ENCODE measurements around the gene FFAR4. TPM values are rescaled to one million over a fixed set of nuclear protein-coding genes. Genes with fewer than 3 reads are reported as not detected.

Gene FFAR4
- total RNA-seq, 1 experiment from 2014 or later, result not detected

DNA sequence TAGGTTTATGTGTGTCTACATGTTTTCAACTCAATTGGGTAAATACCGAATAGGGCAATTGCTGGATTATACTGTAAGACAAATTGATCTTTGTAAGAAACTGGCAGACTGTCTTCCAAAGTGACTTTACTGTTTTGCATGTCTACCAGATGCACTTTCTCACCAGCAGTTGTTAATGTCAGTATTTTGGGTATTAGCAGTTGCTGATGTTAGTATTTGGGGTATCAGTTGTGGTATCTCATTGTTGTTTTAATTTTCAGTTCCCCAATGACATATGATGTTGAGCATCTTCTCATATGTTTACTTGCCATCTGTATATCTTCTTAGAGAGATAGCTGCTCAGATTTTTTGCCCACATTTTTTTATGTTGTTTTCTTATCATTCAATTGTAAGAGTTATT is 56.5 kb downstream of the FFAR4 start:
- no peak for DNase-seq (ENCODE audit: unreplicated experiment)
- CTCF ChIA-PET, result interaction anchor here (0.7 kb wide), 1 partner anchor 660 kb away, joined by 3 read pairs; no protein-coding TSS in a partner anchor
- POLR2A ChIA-PET, result no interaction called here
- intact Hi-C loops (cut with micrococcal nuclease), result no loop called here
- Mint-ChIP-seq H3K27ac (ENCODE audit: low read depth, unreplicated experiment) (no peak overlapping the region), H3K36me3 (ENCODE audit: insufficient read depth, unreplicated experiment) (no peaks in the 10 kb centered on the region), H3K4me1 (ENCODE audit: insufficient read depth, unreplicated experiment) (no peaks in the 10 kb centered on the region), H3K4me3 (ENCODE audit: unreplicated experiment) (no peak overlapping the region), H3K9me3 (ENCODE audit: unreplicated experiment) (no peaks in the 10 kb centered on the region), H3K27me3 (ENCODE audit: insufficient read depth, unreplicated experiment) (peaks cover 26% of the 10 kb centered on the region)
- BruUV-seq (replicated peaks), result no TSS peak
- TF ChIP-seq, protein P1, sequence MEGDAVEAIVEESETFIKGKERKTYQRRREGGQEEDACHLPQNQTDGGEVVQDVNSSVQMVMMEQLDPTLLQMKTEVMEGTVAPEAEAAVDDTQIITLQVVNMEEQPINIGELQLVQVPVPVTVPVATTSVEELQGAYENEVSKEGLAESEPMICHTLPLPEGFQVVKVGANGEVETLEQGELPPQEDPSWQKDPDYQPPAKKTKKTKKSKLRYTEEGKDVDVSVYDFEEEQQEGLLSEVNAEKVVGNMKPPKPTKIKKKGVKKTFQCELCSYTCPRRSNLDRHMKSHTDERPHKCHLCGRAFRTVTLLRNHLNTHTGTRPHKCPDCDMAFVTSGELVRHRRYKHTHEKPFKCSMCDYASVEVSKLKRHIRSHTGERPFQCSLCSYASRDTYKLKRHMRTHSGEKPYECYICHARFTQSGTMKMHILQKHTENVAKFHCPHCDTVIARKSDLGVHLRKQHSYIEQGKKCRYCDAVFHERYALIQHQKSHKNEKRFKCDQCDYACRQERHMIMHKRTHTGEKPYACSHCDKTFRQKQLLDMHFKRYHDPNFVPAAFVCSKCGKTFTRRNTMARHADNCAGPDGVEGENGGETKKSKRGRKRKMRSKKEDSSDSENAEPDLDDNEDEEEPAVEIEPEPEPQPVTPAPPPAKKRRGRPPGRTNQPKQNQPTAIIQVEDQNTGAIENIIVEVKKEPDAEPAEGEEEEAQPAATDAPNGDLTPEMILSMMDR (IDR thresholded peaks at IDR 0.05; ENCODE audit: unreplicated experiment), result no peak

DNA sequence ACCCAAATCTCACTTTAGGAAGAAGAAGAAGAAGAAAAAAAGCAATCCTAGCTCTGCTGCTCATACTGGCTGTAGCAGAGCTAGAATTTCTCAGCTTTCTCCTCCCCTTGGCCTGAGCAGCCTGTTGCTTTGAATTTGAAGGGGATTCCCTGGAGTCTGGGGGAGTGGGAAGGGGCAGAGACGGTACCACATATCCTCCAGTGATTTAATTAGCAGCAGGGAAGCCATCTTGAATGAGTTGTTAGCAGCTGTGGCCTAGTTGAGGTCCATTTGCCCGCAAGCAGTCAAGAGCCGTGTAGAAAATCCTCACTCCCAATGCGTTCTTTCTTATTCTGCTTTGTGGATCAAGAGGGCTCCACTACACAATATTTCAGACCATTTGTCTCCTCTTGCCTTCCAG is 62.4 kb downstream of the FFAR4 start:
- CTCF ChIA-PET, result no interaction called here
- no peaks in the 10 kb centered on the region for H3K9me3 Mint-ChIP-seq (ENCODE audit: unreplicated experiment)
- no TSS peak for BruUV-seq (replicated peaks)
- no peaks in the 10 kb centered on the region for H3K4me1 Mint-ChIP-seq (ENCODE audit: insufficient read depth, unreplicated experiment)
- intact Hi-C loops (cut with micrococcal nuclease), result no loop called here
- TF ChIP-seq, protein P1 (IDR thresholded peaks at IDR 0.05; ENCODE audit: unreplicated experiment), result no peak
- H3K27me3 Mint-ChIP-seq (ENCODE audit: insufficient read depth, unreplicated experiment), result no peaks in the 10 kb centered on the region
- H3K27ac Mint-ChIP-seq (ENCODE audit: low read depth, unreplicated experiment), result no peak overlapping the region
- no peak overlapping the region for H3K4me3 Mint-ChIP-seq (ENCODE audit: unreplicated experiment)
- no peaks in the 10 kb centered on the region for H3K36me3 Mint-ChIP-seq (ENCODE audit: insufficient read depth, unreplicated experiment)
- POLR2A ChIA-PET, result no interaction called here
- no peak for DNase-seq (ENCODE audit: unreplicated experiment)

DNA sequence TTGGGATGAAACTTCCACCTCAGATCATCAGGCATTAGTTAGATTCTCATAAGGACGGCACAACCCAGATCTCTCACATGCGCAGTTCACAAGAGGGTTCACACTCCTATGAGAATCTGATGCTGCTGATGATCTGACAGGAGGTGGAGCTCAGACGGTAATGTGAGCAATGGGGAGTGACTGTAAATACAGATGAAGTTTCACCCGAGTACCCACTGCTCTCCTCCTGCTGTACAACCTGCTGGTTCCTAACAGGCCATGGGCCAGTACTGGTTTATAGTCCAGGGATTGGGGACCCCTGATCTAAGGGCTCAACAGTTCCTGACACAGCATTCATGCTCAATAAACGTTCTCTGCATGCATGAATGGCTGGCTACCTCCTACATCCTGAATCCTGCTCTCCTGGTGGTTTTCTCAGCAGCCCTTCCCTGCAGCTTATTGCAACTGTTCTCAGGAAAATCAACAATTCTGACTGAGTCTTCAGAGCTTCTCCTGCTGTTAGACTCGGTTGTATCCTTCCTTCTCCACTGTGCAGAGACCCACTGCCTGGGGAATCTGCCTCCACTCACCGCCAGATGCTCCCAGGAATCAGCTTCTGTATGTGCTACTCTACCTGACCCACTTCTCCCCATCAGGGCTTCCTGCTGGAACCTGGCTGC is 63.3 kb downstream of the FFAR4 start:
- no peak overlapping the region for H3K27ac Mint-ChIP-seq (ENCODE audit: low read depth, unreplicated experiment)
- no peaks in the 10 kb centered on the region for H3K9me3 Mint-ChIP-seq (ENCODE audit: unreplicated experiment)
- CTCF ChIA-PET, result no interaction called here
- DNase-seq (ENCODE audit: unreplicated experiment), result no peak
- POLR2A ChIA-PET, result no interaction called here
- no TSS peak for BruUV-seq (replicated peaks)
- TF ChIP-seq, protein P1 (IDR thresholded peaks at IDR 0.05; ENCODE audit: unreplicated experiment), result no peak
- H3K4me3 Mint-ChIP-seq (ENCODE audit: unreplicated experiment), result no peak overlapping the region
- intact Hi-C loops (cut with micrococcal nuclease), result no loop called here
- no peaks in the 10 kb centered on the region for H3K4me1 Mint-ChIP-seq (ENCODE audit: insufficient read depth, unreplicated experiment)
- H3K36me3 Mint-ChIP-seq (ENCODE audit: insufficient read depth, unreplicated experiment), result no peaks in the 10 kb centered on the region
- no peaks in the 10 kb centered on the region for H3K27me3 Mint-ChIP-seq (ENCODE audit: insufficient read depth, unreplicated experiment)

DNA sequence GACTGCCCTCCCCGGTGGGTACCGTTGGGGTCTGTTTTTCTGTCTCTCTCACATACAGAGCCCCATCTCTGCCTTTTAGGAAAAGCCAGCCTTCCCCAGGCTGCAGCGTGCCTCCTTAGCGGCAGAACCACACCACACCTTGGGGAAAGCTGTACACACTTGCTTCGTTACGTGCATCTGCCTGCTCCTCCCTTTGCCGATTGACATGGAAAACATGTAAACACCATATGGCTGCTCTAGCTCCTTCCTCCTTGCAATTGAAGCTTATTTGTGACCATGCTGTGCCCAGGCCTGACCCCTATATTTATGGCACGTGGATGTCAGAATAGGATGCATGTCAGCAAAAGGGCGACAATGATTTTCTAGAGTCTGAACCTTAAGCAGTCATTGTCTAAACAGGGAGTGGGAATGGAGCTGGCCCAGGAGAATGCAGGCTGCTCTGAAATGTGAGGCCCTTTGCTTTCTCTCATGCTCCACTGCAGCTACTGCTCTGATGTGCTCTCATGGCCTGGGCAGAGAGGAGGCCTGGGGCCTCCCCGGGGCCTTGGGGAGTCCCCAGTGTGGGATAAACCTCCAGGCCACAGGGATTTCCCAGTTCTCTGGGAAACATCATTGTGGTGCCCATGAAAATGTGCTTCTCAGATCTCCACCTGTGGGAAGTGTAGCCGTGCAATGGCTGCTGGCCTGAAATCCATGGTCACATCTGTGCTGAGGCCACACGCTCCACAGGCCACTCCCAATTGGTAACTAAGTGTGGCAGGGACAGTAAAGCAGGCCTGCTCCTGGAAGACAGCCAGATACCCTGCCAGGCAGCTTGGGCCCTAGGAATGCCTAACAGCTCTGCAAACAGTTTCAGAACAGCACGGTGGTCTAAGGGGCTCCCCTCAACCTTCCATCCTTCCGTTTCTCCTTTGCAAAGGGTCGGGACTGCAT is 64.4 kb downstream of the FFAR4 start:
- no TSS peak for BruUV-seq (replicated peaks)
- CTCF ChIA-PET, result interaction anchor here (0.6 kb wide), 1 partner anchor 1808 kb away, joined by 4 read pairs; no protein-coding TSS in a partner anchor
- H3K27me3 Mint-ChIP-seq (ENCODE audit: insufficient read depth, unreplicated experiment), result no peaks in the 10 kb centered on the region
- H3K4me3 Mint-ChIP-seq (ENCODE audit: unreplicated experiment), result no peak overlapping the region
- H3K4me1 Mint-ChIP-seq (ENCODE audit: insufficient read depth, unreplicated experiment), result no peaks in the 10 kb centered on the region
- TF ChIP-seq, protein P1 (IDR thresholded peaks at IDR 0.05; ENCODE audit: unreplicated experiment), result no peak
- H3K9me3 Mint-ChIP-seq (ENCODE audit: unreplicated experiment), result no peaks in the 10 kb centered on the region
- DNase-seq (ENCODE audit: unreplicated experiment), result no peak
- H3K27ac Mint-ChIP-seq (ENCODE audit: low read depth, unreplicated experiment), result no peak overlapping the region
- POLR2A ChIA-PET, result no interaction called here
- intact Hi-C loops (cut with micrococcal nuclease), result no loop called here
- H3K36me3 Mint-ChIP-seq (ENCODE audit: insufficient read depth, unreplicated experiment), result no peaks in the 10 kb centered on the region

Data from MCF 10A (cell line).